Endothelial cell of umbilical vein (primary cell): ENCODE measurements around the gene ANG. TPM values are rescaled to one million over a fixed set of nuclear protein-coding genes. Genes with fewer than 3 reads are reported as not detected.

ENCODE experiments used
- BruUV-seq: library from RNA; stranded (reverse); fragments of 400-500 nt; replicated peaks from 2 replicates; lab custom pipeline; 2021; lab: Mats Ljungman, UMichigan
- CTCF ChIA-PET: fragments of 300-600, 350-600 bp; sonication (Branson Sonifier 250); formaldehyde crosslinking; loops from one replicate; lab custom pipeline; 2021; ENCODE audit warnings: antibody characterized with exemption, inconsistent platforms; lab: Charles Lee
- POLR2A ChIA-PET: fragments of 300-600, 350-600 bp; sonication (Branson Sonifier 250); formaldehyde crosslinking; loops from one replicate; lab custom pipeline; 2021; ENCODE audit warnings: antibody characterized with exemption, inconsistent platforms; lab: Charles Lee
- DNase-seq: peaks from one replicate; pipeline ENCODE4 v3.0.0-alpha.2; 2011; ENCODE audit warnings: low read depth, low spot score
- FAIRE-seq: peaks from 2 replicates; lab custom pipeline; 2011; peaks lifted over from hg19 to GRCh38; lab: Jason Lieb, UNC
- H2AFZ ChIP-seq: 2 replicates; pipeline ENCODE4 v1.6.0; 2012; ENCODE audit warnings: low read depth, low read length, control low read depth, inconsistent platforms
- H3K27ac ChIP-seq: 2 replicates; pipeline ENCODE4 v1.5.1; 2011; ENCODE audit warnings: low read depth, mild to moderate bottlenecking, control low read depth, low read length, moderate library complexity; ENCODE audit not compliant: insufficient read depth
- H3K27me3 ChIP-seq, 2 experiments: 2 replicates each; pipeline versions ENCODE4 v1.6.0 to v1.6.1; 2011; ENCODE audit warnings: low read length in 2 of 2, mixed read lengths in 1 of 2; ENCODE audit not compliant: control insufficient read depth in 2 of 2, insufficient read depth in 2 of 2
- H3K36me3 ChIP-seq, 2 experiments: 2 replicates in 1 of 2; 3 replicates in 1 of 2; pipeline ENCODE4 v1.5.1; 2011; ENCODE audit warnings: low read length in 2 of 2, mild to moderate bottlenecking in 1 of 2, moderate library complexity in 1 of 2; ENCODE audit not compliant: control insufficient read depth in 2 of 2, insufficient read depth in 2 of 2; ENCODE audit errors: extremely low read depth in 1 of 2
- H3K4me1 ChIP-seq: 3 replicates; pipeline ENCODE4 v1.5.1; 2011; ENCODE audit warnings: mild to moderate bottlenecking, low read length; ENCODE audit not compliant: control insufficient read depth, insufficient read depth; ENCODE audit errors: extremely low read depth
- H3K4me2 ChIP-seq: 2 replicates; pipeline ENCODE4 v1.6.1; 2011; ENCODE audit warnings: low read length, control low read depth, mixed read lengths; ENCODE audit not compliant: insufficient read depth
- H3K4me3 ChIP-seq, 3 experiments: fragments of 200-600 bp in 1 of 3; sonication (generic), shearing (Covaris generic) in 1 of 3; replicated peaks in 1 of 3; 2 replicates each; pipeline ENCODE4 v1.5.1; 2011 to 2016; ENCODE audit warnings: control low read depth in 3 of 3, low read length in 3 of 3, mild to moderate bottlenecking in 2 of 3, inconsistent platforms in 1 of 3, low read depth in 1 of 3, moderate library complexity in 1 of 3; ENCODE audit not compliant: insufficient read depth in 1 of 3
- H3K79me2 ChIP-seq: 2 replicates; pipeline ENCODE4 v1.6.0; 2012; ENCODE audit warnings: low read length, inconsistent platforms; ENCODE audit not compliant: control insufficient read depth, insufficient read depth
- H3K9ac ChIP-seq: replicated peaks from 2 replicates; pipeline ENCODE3; 2011; ENCODE audit warnings: low read length, control low read depth; ENCODE audit not compliant: insufficient read depth; ENCODE audit errors: extremely low read depth
- H3K9me1 ChIP-seq: replicated peaks from 3 replicates; pipeline ENCODE4 v1.6.0; 2011; ENCODE audit warnings: mild to moderate bottlenecking, low read length; ENCODE audit not compliant: control insufficient read depth, insufficient read depth; ENCODE audit errors: extremely low read depth
- H3K9me3 ChIP-seq: replicated peaks from 2 replicates; pipeline ENCODE4 v1.5.1; 2012; ENCODE audit warnings: low read length, inconsistent platforms; ENCODE audit not compliant: control insufficient read depth, insufficient read depth
- H4K20me1 ChIP-seq: replicated peaks from 2 replicates; pipeline ENCODE3; 2011; ENCODE audit warnings: mild to moderate bottlenecking, low read length; ENCODE audit not compliant: control insufficient read depth, insufficient read depth; ENCODE audit errors: extremely low read depth
- JUN ChIP-seq: IDR thresholded peaks from 2 replicates; pipeline ENCODE4 v1.6.1; 2011; ENCODE audit warnings: borderline replicate concordance, low read depth; ENCODE audit not compliant: insufficient read length, insufficient read depth
- MYC ChIP-seq: IDR thresholded peaks from one replicate; pipeline ENCODE4 v1.6.1; 2011; ENCODE audit warnings: mild to moderate bottlenecking, low read depth, low read length
- dilution Hi-C: fragments of 300-500 bp; cut with MboI; formaldehyde crosslinking; loops from one replicate; pipeline ENCODE4 v1.15.0; 2019; ENCODE audit warnings: low sequenced_read_pairs; ENCODE audit not compliant: extremely low pct_ligation_motif_present
- intact Hi-C: fragments of 100-400 bp; cut with micrococcal nuclease; formaldehyde crosslinking; loops from one replicate; pipeline ENCODE4 v1.10.0; 2022
- polyA plus RNA-seq, 4 experiments: library from polyadenylated mRNA; depleted of rRNA in 3 of 4; stranded (reverse) in 3 of 4; unstranded in 1 of 4; fragments of >200 nt; gene quantifications; 2 replicates each; pipeline versions ENCODE4 v1.2.1 to v1.2.3, GENCODE V29; 2011 to 2012; ENCODE audit warnings: missing spikeins in 1 of 4
- total RNA-seq: library from RNA; stranded (reverse); gene quantifications from 2 replicates; pipeline ENCODE4 v1.2.3, GENCODE V29; 2021
- TF ChIP-seq, protein P1 (sequence below): IDR thresholded peaks from 2 replicates; pipeline ENCODE4 v1.6.1; 2011; ENCODE audit not compliant: insufficient read depth, insufficient read length

The ANG gene
- total and polyA plus RNA-seq, 2 donors (not counting 3 experiments of a cell fraction or from before 2014, with no cell fraction given): 6.2 to 11.2 TPM

GRCh38 chr14:20644520-20644919 lies 44.0 kb upstream of the ANG start:
- Histone ChIP-seq H3K9me1 (no peaks in the 10 kb centered on the region), H3K4me1 (no peaks in the 10 kb centered on the region), H3K4me2 (no peak overlapping the region), H3K36me3 (no peaks in the 10 kb centered on the region), H3K27me3 (peaks cover 12 to 17% of the 10 kb centered on the region in 2 experiments), H3K79me2 (no peaks in the 10 kb centered on the region), H2AFZ (no peak overlapping the region), H3K9ac (no peak overlapping the region), H3K4me3 (no peak overlapping the region), H4K20me1 (no peaks in the 10 kb centered on the region), H3K27ac (no peak overlapping the region), H3K9me3 (no peaks in the 10 kb centered on the region)
- CTCF ChIA-PET: no interaction called here
- POLR2A ChIA-PET: no interaction called here
- FAIRE-seq (no peak), DNase-seq (no peak)
- BruUV-seq: no TSS peak
- TF ChIP-seq, protein P1, sequence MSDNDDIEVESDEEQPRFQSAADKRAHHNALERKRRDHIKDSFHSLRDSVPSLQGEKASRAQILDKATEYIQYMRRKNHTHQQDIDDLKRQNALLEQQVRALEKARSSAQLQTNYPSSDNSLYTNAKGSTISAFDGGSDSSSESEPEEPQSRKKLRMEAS: no peak
- no peak for TF ChIP-seq JUN
- dilution Hi-C loops: no loop called here
- intact Hi-C loops: no loop called here

DNA sequence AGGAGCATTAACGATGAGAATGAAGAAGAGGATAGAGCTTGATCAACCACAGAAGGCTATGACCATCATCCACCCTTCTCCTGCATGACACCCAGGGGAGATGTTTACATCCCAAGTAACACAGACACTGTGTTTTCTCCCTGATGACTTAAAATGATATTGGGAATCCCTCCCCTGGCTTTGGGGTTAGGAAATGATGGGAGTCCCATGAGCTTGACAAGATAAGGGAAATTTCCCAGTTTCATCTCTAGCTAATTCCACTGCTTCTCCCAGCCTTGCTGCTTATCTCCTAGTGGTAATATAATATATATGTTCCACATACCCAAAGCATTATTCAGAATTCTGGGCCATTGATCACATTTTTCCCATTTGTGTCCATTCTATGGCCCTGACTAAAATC lies 43.1 kb upstream of the ANG start:
- Histone ChIP-seq H3K4me1 (no peaks in the 10 kb centered on the region), H3K9me1 (no peaks in the 10 kb centered on the region), H3K36me3 (no peaks in the 10 kb centered on the region), H3K27me3 (peaks cover 12 to 17% of the 10 kb centered on the region in 2 experiments), H3K9me3 (no peaks in the 10 kb centered on the region), H3K4me2 (no peak overlapping the region), H4K20me1 (no peaks in the 10 kb centered on the region), H2AFZ (no peak overlapping the region), H3K4me3 (no peak overlapping the region), H3K27ac (no peak overlapping the region), H3K79me2 (no peaks in the 10 kb centered on the region), H3K9ac (no peak overlapping the region)
- POLR2A ChIA-PET: no interaction called here
- DNase-seq (no peak), FAIRE-seq (no peak)
- intact Hi-C loops (no loop called here), dilution Hi-C loops (no loop called here)
- BruUV-seq: no TSS peak
- CTCF ChIA-PET: interaction anchor here (1.2 kb wide), 1 partner anchor 36 kb away, joined by 3 read pairs; no protein-coding TSS in a partner anchor
- no peak for TF ChIP-seq MYC
